Measurements from ENCODE around the gene ANXA2. TPM values are rescaled to one million over a fixed set of nuclear protein-coding genes. Genes with fewer than 3 reads are reported as not detected.
A peak's percentile ranks its signal among the peaks of the same experiment; 100 is the strongest.

Gene ANXA2
- total and polyA plus RNA-seq, 2 donors = 299 to 623 TPM

DNA sequence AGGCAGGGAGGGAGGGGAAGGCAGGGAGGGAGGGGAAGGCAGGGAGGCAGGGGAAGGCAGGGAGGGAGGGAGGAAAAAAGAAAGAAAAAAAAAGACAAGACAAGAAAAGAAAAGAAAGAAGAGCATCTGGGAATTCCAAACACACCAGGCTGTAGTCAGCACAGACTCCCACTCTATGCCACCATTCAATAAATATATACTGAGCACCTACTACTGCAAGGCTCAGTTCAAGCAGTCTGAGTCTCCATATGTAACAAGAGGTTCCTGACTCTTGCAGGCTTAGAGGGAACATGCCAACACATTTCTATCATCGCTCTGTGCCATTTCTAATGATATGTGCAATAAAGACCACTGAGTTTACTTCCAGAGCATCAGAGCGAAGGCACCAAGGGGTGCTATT, 47.7 kb downstream of the ANXA2 start:
- no peaks in the 10 kb centered on the region for H3K27me3 ChIP-seq (ENCODE audit: control insufficient read depth in 2 of 2, insufficient read depth in 1 of 2, low read length in 1 of 2)
- no peak for DNase-seq (ENCODE audit: low read depth in 6 of 9, low spot score in 9 of 9)
- H3K4me1 ChIP-seq (ENCODE audit: control insufficient read depth in 2 of 2, insufficient read depth in 2 of 2, low read length in 2 of 2) = no peaks in the 10 kb centered on the region
- no peak overlapping the region for H3K27ac ChIP-seq (ENCODE audit: low read depth in 1 of 2, low read length in 1 of 2)
- 98% methylated on average over 2 of the region's 2 CpGs for WGBS
- no peak overlapping the region for H3K4me3 ChIP-seq (ENCODE audit: low read length in 2 of 2)
- no peaks in the 10 kb centered on the region for H3K9me3 ChIP-seq (ENCODE audit: control insufficient read depth in 2 of 2, insufficient read depth in 1 of 2, low read length in 1 of 2)
- peaks cover 0 to 3% of the 10 kb centered on the region in 2 donors for H3K36me3 ChIP-seq (ENCODE audit: control insufficient read depth in 2 of 2, insufficient read depth in 2 of 2, low read length in 1 of 2)

DNA sequence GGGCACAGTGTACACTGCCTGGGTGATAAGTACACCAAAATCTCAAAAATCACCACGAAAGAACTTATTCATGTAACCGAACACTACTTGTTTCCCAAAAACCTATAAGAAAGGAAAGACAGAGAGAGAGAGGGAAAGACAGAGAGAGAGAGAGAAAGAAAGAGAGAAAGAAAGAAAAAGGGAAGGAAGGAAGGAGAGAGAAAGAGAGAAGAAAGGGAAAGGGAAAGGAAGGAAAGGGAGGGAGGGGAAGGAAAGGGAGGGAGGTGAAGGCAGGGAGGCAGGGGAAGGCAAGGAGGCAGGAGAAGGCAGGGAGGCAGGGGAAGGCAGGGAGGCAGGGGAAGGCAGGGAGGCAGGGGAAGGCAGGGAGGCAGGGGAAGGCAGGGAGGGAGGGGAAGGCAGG, 48.2 kb downstream of the ANXA2 start:
- Histone ChIP-seq H3K27ac (ENCODE audit: low read depth in 1 of 2, low read length in 1 of 2) (peak overlapping the region in 1 of 2 donors; percentile 18), H3K36me3 (ENCODE audit: control insufficient read depth in 2 of 2, insufficient read depth in 2 of 2, low read length in 1 of 2) (peaks cover 0 to 3% of the 10 kb centered on the region in 2 donors), H3K4me1 (ENCODE audit: control insufficient read depth in 2 of 2, insufficient read depth in 2 of 2, low read length in 2 of 2) (no peaks in the 10 kb centered on the region), H3K9me3 (ENCODE audit: control insufficient read depth in 2 of 2, insufficient read depth in 1 of 2, low read length in 1 of 2) (no peaks in the 10 kb centered on the region), H3K27me3 (ENCODE audit: control insufficient read depth in 2 of 2, insufficient read depth in 1 of 2, low read length in 1 of 2) (no peaks in the 10 kb centered on the region), H3K4me3 (ENCODE audit: low read length in 2 of 2) (no peak overlapping the region)
- 96% methylated on average over 2 of the region's 2 CpGs for WGBS
- DNase-seq (ENCODE audit: low read depth in 6 of 9, low spot score in 9 of 9) = no peak

DNA sequence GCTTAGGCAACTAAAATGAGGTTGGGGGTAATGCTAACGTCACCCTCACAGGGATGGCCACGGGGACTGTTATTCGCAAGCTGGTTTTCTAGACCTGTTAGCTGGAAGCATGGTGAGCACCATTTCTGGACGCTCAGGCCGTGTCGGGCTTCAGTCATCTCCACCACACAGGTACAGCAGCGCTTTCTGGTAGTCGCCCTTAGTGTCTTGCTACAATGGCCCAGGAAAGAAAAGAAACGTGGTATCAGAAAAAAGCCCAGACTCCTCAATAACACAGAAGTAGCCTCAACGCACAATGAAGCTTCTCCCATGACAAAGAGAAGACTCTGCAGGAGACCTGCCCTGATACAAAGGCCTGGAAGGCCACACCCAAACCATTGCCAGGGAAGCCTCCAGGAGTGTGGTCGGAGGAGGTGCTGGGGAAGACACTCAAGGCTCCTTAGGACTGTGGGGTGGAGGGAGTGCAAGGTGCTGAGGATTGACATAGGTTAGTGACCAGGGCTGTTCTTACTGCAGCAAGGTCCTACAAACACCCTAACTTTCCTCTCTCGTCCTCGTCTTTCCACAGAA, 50.2 kb downstream of the ANXA2 start:
- DNase-seq (ENCODE audit: low read depth in 6 of 9, low spot score in 9 of 9) = no peak
- 94% methylated on average over 13 of the region's 13 CpGs for WGBS
- H3K4me1 ChIP-seq (ENCODE audit: control insufficient read depth in 2 of 2, insufficient read depth in 2 of 2, low read length in 2 of 2) = no peaks in the 10 kb centered on the region
- H3K4me3 ChIP-seq (ENCODE audit: low read length in 2 of 2) = no peak overlapping the region
- peaks cover 0 to 3% of the 10 kb centered on the region in 2 donors for H3K36me3 ChIP-seq (ENCODE audit: control insufficient read depth in 2 of 2, insufficient read depth in 2 of 2, low read length in 1 of 2)
- no peaks in the 10 kb centered on the region for H3K27me3 ChIP-seq (ENCODE audit: control insufficient read depth in 2 of 2, insufficient read depth in 1 of 2, low read length in 1 of 2)
- H3K9me3 ChIP-seq (ENCODE audit: control insufficient read depth in 2 of 2, insufficient read depth in 1 of 2, low read length in 1 of 2) = no peaks in the 10 kb centered on the region
- no peak overlapping the region for H3K27ac ChIP-seq (ENCODE audit: low read depth in 1 of 2, low read length in 1 of 2)

DNA sequence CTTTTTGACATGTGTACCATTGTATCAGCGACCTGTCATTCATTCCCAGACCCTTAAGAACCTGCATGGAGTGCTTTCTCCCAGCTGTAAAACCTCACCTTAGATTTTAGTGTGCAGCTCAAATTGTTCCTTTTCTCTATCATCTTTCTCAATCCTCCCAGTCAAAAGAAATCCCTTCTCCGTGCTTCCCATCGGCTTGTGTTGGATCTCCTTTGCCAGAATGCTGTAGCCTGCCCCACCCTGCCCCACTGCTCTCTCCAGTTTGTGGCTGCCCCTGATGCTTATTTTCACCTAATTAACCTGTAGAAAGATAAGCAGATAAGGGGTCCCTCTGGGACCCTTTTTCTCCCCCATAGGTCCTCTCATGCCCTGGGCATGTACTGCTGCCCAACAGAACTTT, 51.1 kb downstream of the ANXA2 start:
- DNase-seq (ENCODE audit: low read depth in 6 of 9, low spot score in 9 of 9) = no peak
- H3K27me3 ChIP-seq (ENCODE audit: control insufficient read depth in 2 of 2, insufficient read depth in 1 of 2, low read length in 1 of 2) = no peaks in the 10 kb centered on the region
- H3K9me3 ChIP-seq (ENCODE audit: control insufficient read depth in 2 of 2, insufficient read depth in 1 of 2, low read length in 1 of 2) = no peaks in the 10 kb centered on the region
- no peaks in the 10 kb centered on the region for H3K4me1 ChIP-seq (ENCODE audit: control insufficient read depth in 2 of 2, insufficient read depth in 2 of 2, low read length in 2 of 2)
- H3K36me3 ChIP-seq (ENCODE audit: control insufficient read depth in 2 of 2, insufficient read depth in 2 of 2, low read length in 1 of 2) = peaks cover 0 to 3% of the 10 kb centered on the region in 2 donors
- H3K4me3 ChIP-seq (ENCODE audit: low read length in 2 of 2) = no peak overlapping the region
- WGBS = 95% methylated on average over 3 of the region's 3 CpGs
- H3K27ac ChIP-seq (ENCODE audit: low read depth in 1 of 2, low read length in 1 of 2) = no peak overlapping the region

DNA sequence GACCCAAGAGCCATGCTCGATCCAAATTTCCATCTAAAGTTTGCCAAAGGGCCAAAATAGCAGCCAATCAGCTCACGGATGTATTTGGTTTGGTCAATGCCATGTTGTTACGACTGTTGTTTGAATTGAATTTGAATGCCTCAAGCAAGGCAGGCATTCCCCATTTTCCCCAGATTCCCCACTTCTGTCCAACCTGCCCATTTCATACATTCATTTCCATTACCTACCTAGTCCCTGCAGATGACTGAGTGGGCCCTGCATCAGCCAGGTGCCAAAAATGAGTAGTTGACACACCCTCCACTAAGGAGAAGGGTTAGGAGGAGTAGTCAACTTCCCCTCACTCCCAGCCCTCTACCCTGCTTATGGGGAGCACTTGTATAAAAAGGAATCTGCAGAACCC, 51.7 kb downstream of the ANXA2 start:
- no peak for DNase-seq (ENCODE audit: low read depth in 6 of 9, low spot score in 9 of 9)
- WGBS = 97% methylated on average over 3 of the region's 3 CpGs

DNA sequence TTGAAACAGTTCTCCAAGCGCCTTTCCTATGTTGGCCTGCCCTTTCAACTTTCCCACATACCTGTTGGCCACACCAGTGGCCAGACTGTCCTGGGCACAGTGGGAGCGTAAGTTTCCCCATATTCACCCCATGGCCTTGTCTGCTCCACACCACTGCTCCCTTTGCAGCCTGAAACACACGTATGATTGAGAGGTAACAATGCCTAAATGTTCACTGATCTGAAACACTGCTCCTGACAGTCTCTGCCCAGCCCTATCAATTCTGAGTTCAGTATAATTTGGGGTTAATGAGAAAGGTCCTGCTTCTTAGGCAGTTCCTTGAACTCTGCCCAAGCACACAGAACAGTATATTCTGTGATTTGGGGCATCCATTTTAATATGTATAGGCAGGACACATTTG, 52.2 kb downstream of the ANXA2 start:
- Histone ChIP-seq H3K27me3 (ENCODE audit: control insufficient read depth in 2 of 2, insufficient read depth in 1 of 2, low read length in 1 of 2) (no peaks in the 10 kb centered on the region), H3K4me3 (ENCODE audit: low read length in 2 of 2) (no peak overlapping the region), H3K4me1 (ENCODE audit: control insufficient read depth in 2 of 2, insufficient read depth in 2 of 2, low read length in 2 of 2) (no peaks in the 10 kb centered on the region), H3K27ac (ENCODE audit: low read depth in 1 of 2, low read length in 1 of 2) (no peak overlapping the region), H3K36me3 (ENCODE audit: control insufficient read depth in 2 of 2, insufficient read depth in 2 of 2, low read length in 1 of 2) (peaks cover 0 to 3% of the 10 kb centered on the region in 2 donors), H3K9me3 (ENCODE audit: control insufficient read depth in 2 of 2, insufficient read depth in 1 of 2, low read length in 1 of 2) (no peaks in the 10 kb centered on the region)
- 91% methylated on average over 3 of the region's 3 CpGs for WGBS
- no peak for DNase-seq (ENCODE audit: low read depth in 6 of 9, low spot score in 9 of 9)

More for the DNA sequence above, 51.7 kb downstream of the ANXA2 start:
- Histone ChIP-seq H3K27ac (ENCODE audit: low read depth in 1 of 2, low read length in 1 of 2) (no peak overlapping the region), H3K4me3 (ENCODE audit: low read length in 2 of 2) (no peak overlapping the region), H3K27me3 (ENCODE audit: control insufficient read depth in 2 of 2, insufficient read depth in 1 of 2, low read length in 1 of 2) (no peaks in the 10 kb centered on the region), H3K9me3 (ENCODE audit: control insufficient read depth in 2 of 2, insufficient read depth in 1 of 2, low read length in 1 of 2) (no peaks in the 10 kb centered on the region), H3K4me1 (ENCODE audit: control insufficient read depth in 2 of 2, insufficient read depth in 2 of 2, low read length in 2 of 2) (no peaks in the 10 kb centered on the region), H3K36me3 (ENCODE audit: control insufficient read depth in 2 of 2, insufficient read depth in 2 of 2, low read length in 1 of 2) (peaks cover 0 to 3% of the 10 kb centered on the region in 2 donors)

DNA sequence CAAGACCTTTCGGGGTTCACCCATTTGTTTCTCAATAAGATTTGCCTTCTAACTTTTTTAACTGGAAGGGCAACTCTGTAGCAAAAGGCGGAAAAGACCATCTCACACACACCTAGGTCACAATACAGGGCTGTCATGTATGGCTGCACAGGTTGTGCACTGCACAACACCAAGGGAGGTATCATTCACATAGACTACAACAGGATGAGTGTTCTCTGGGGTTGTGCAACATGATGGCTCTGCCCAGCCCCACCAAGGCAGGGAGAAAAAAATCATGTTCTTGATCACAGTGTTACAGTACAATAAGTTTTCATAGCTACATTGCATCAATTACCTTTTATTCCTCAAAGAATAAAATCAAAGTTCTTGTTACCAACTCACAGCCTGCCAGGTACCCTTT, 52.8 kb downstream of the ANXA2 start:
- no peak overlapping the region for H3K4me3 ChIP-seq (ENCODE audit: low read length in 2 of 2)
- WGBS = 98% methylated on average over 2 of the region's 2 CpGs
- no peaks in the 10 kb centered on the region for H3K9me3 ChIP-seq (ENCODE audit: control insufficient read depth in 2 of 2, insufficient read depth in 1 of 2, low read length in 1 of 2)
- peaks cover 0 to 3% of the 10 kb centered on the region in 2 donors for H3K36me3 ChIP-seq (ENCODE audit: control insufficient read depth in 2 of 2, insufficient read depth in 2 of 2, low read length in 1 of 2)
- no peaks in the 10 kb centered on the region for H3K27me3 ChIP-seq (ENCODE audit: control insufficient read depth in 2 of 2, insufficient read depth in 1 of 2, low read length in 1 of 2)
- no peak for DNase-seq (ENCODE audit: low read depth in 6 of 9, low spot score in 9 of 9)
- no peak overlapping the region for H3K27ac ChIP-seq (ENCODE audit: low read depth in 1 of 2, low read length in 1 of 2)
- H3K4me1 ChIP-seq (ENCODE audit: control insufficient read depth in 2 of 2, insufficient read depth in 2 of 2, low read length in 2 of 2) = no peaks in the 10 kb centered on the region

DNA sequence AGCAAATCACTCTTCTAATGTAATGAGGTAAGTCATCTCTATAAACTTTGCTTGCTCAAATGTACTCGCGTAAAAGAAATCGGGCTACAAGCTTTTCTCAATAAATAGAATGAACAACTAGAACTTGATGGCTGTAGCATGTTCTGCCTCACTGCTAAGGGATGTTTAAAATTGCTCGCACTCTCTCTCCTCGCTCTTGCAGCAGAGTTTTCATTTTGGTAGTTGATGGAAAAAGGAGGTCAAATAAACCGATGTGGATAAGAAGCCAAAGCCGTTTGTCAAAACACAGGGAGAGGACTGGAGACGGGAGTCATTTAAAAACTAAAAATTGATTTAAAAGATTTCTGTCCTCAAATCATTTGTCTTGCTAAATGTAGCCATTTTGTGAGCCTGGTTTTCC, 53.3 kb downstream of the ANXA2 start:
- H3K9me3 ChIP-seq (ENCODE audit: control insufficient read depth in 2 of 2, insufficient read depth in 1 of 2, low read length in 1 of 2) = no peaks in the 10 kb centered on the region
- H3K36me3 ChIP-seq (ENCODE audit: control insufficient read depth in 2 of 2, insufficient read depth in 2 of 2, low read length in 1 of 2) = peaks cover 0 to 3% of the 10 kb centered on the region in 2 donors
- no peak overlapping the region for H3K4me3 ChIP-seq (ENCODE audit: low read length in 2 of 2)
- no peak for DNase-seq (ENCODE audit: low read depth in 6 of 9, low spot score in 9 of 9)
- H3K27ac ChIP-seq (ENCODE audit: low read depth in 1 of 2, low read length in 1 of 2) = no peak overlapping the region
- H3K27me3 ChIP-seq (ENCODE audit: control insufficient read depth in 2 of 2, insufficient read depth in 1 of 2, low read length in 1 of 2) = no peaks in the 10 kb centered on the region
- H3K4me1 ChIP-seq (ENCODE audit: control insufficient read depth in 2 of 2, insufficient read depth in 2 of 2, low read length in 2 of 2) = no peaks in the 10 kb centered on the region
- 98% methylated on average over 8 of the region's 8 CpGs for WGBS

DNA sequence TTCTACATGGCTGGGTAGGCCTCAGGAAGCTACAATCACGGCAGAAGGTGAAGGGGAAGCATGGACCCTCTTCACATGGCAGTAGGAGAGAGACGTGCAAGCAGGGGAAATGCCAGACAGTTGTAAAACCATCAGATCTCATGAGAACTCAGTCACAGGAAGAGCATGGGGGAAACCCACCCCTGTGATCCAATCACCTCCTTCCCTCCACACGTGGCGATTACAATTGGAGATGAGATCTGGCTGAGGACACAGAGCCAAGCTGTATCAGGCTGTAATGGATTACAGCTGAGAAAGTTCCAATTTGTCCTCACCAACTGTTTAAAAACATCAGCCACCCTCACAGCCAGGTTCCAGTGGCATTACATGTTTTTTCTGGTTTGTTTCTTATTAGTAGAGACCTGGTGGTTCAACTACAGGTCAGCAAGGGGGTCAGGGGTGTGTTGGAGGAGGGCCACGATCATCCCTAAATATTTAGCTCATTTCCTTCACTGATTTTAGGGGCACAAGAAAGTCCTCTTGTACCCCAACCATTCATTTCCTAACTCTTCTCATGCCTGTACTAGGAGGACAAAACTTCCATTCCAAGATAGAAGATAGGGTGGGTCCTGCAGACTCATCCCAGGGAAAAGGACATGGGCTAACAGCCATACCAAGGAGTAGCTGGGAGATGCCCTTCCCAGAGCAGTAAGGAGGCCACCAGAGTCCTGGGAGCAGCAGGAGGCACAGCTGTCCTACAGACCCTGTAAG, 54.4 kb downstream of the ANXA2 start:
- no peaks in the 10 kb centered on the region for H3K9me3 ChIP-seq (ENCODE audit: control insufficient read depth in 2 of 2, insufficient read depth in 1 of 2, low read length in 1 of 2)
- H3K27me3 ChIP-seq (ENCODE audit: control insufficient read depth in 2 of 2, insufficient read depth in 1 of 2, low read length in 1 of 2) = no peaks in the 10 kb centered on the region
- no peaks in the 10 kb centered on the region for H3K4me1 ChIP-seq (ENCODE audit: control insufficient read depth in 2 of 2, insufficient read depth in 2 of 2, low read length in 2 of 2)
- H3K27ac ChIP-seq (ENCODE audit: low read depth in 1 of 2, low read length in 1 of 2) = no peak overlapping the region
- peaks cover 0 to 3% of the 10 kb centered on the region in 2 donors for H3K36me3 ChIP-seq (ENCODE audit: control insufficient read depth in 2 of 2, insufficient read depth in 2 of 2, low read length in 1 of 2)
- DNase-seq (ENCODE audit: low read depth in 6 of 9, low spot score in 9 of 9) = no peak
- WGBS = 78% methylated on average over 5 of the region's 5 CpGs
- no peak overlapping the region for H3K4me3 ChIP-seq (ENCODE audit: low read length in 2 of 2)
